Memory B cell (primary cell): ENCODE data around the gene UBE2B.
"Not testable (repeated sequence)": the region's sequence is repeated elsewhere in the genome, so short reads cannot be mapped to it uniquely, and the experiment has no call there.

Source experiments
- ATAC-seq: fragments of 150-1000 bp; cut with Tn5 transposase; 2 replicates; pipeline ENCODE4 v1.10.0; 2021; ENCODE audit warnings: low read depth, mild to moderate bottlenecking, moderate library complexity
- DNase-seq, 2 donors: peaks; one replicate each; pipeline ENCODE4 v3.0.0; 2022; ENCODE audit warnings: low spot score in 2 of 2
- H3K27ac Mint-ChIP-seq: one replicate; pipeline ENCODE4 v1.8.0; 2022; ENCODE audit warnings: mild to moderate bottlenecking, moderate library complexity, mixed read lengths
- H3K27me3 Mint-ChIP-seq: one replicate; pipeline ENCODE4 v1.8.0; 2022; ENCODE audit warnings: mixed read lengths
- H3K36me3 Mint-ChIP-seq: one replicate; pipeline ENCODE4 v1.8.0; 2022; ENCODE audit warnings: mild to moderate bottlenecking, mixed read lengths
- H3K4me1 Mint-ChIP-seq: one replicate; pipeline ENCODE4 v1.8.0; 2022; ENCODE audit warnings: mixed read lengths
- H3K4me3 Mint-ChIP-seq: one replicate; pipeline ENCODE4 v1.8.0; 2022; ENCODE audit warnings: mild to moderate bottlenecking, moderate library complexity, mixed read lengths
- H3K9me3 Mint-ChIP-seq: one replicate; pipeline ENCODE4 v1.8.0; 2022; ENCODE audit warnings: mixed read lengths

UBE2B gene

GRCh38 chr5:134411546-134412266, 40.3 kb downstream of the UBE2B start, which contains the start of gene CDKN2AIPNL:
Gene CDKN2AIPNL, minus strand, starts transcription at chr5:134411881. Its CDS starts 27 bp downstream, at chr5:134411854.
- Mint-ChIP-seq H3K9me3 (no peaks in the 10 kb centered on the region), H3K27ac (peak within 1 kb of the TSS; percentile 89), H3K4me1 (peaks cover 22% of the 10 kb centered on the region), H3K4me3 (peak within 1 kb of the TSS; percentile 95), H3K27me3 (no peaks in the 10 kb centered on the region), H3K36me3 (no peaks in the 10 kb centered on the region)
- DNase-seq (peak; percentile 90 to 93), ATAC-seq (peak; percentile 99)

GRCh38 chr5:134413046-134413445, 41.7 kb downstream of the UBE2B start:
- no peaks in the 10 kb centered on the region for H3K9me3 Mint-ChIP-seq
- no peaks in the 10 kb centered on the region for H3K27me3 Mint-ChIP-seq
- no peaks in the 10 kb centered on the region for H3K36me3 Mint-ChIP-seq
- H3K4me3 Mint-ChIP-seq, result no peak overlapping the region
- no peak overlapping the region for H3K27ac Mint-ChIP-seq
- peaks cover 22% of the 10 kb centered on the region for H3K4me1 Mint-ChIP-seq
- ATAC-seq, result no peak
- DNase-seq, result no peak

GRCh38 chr5:134417707-134418106, 46.3 kb downstream of the UBE2B start:
- DNase-seq, result no peak
- H3K27ac Mint-ChIP-seq, result no peak overlapping the region
- peaks cover 2% of the 10 kb centered on the region for H3K36me3 Mint-ChIP-seq
- H3K27me3 Mint-ChIP-seq, result peaks cover 2% of the 10 kb centered on the region
- H3K9me3 Mint-ChIP-seq, result no peaks in the 10 kb centered on the region
- no peak for ATAC-seq
- H3K4me1 Mint-ChIP-seq, result peaks cover 3% of the 10 kb centered on the region
- no peak overlapping the region for H3K4me3 Mint-ChIP-seq

GRCh38 chr5:134418958-134419357, 47.6 kb downstream of the UBE2B start:
- ATAC-seq, result no peak
- Mint-ChIP-seq H3K27ac (no peak overlapping the region), H3K4me1 (peaks cover 3% of the 10 kb centered on the region), H3K27me3 (peaks cover 3% of the 10 kb centered on the region), H3K36me3 (peaks cover 2% of the 10 kb centered on the region), H3K4me3 (no peak overlapping the region), H3K9me3 (no peaks in the 10 kb centered on the region)
- DNase-seq, result no peak

GRCh38 chr5:134420343-134420742, 49.0 kb downstream of the UBE2B start:
- ATAC-seq (no peak), DNase-seq (no peak)
- Mint-ChIP-seq H3K27me3 (peaks cover 3% of the 10 kb centered on the region), H3K27ac (no peak overlapping the region), H3K4me3 (no peak overlapping the region), H3K9me3 (no peaks in the 10 kb centered on the region), H3K36me3 (peaks cover 2% of the 10 kb centered on the region), H3K4me1 (peaks cover 3% of the 10 kb centered on the region)

GRCh38 chr5:134421038-134421437, 49.7 kb downstream of the UBE2B start:
- ATAC-seq, H3K27ac Mint-ChIP-seq, H3K27me3 Mint-ChIP-seq, DNase-seq, H3K4me1 Mint-ChIP-seq, H3K36me3 Mint-ChIP-seq, H3K9me3 Mint-ChIP-seq, H3K4me3 Mint-ChIP-seq: not testable (repeated sequence)

GRCh38 chr5:134422791-134423365, 51.5 kb downstream of the UBE2B start:
- Mint-ChIP-seq H3K27ac (no peak overlapping the region), H3K9me3 (no peaks in the 10 kb centered on the region), H3K36me3 (peaks cover 2% of the 10 kb centered on the region), H3K4me3 (no peak overlapping the region), H3K4me1 (peaks cover 3% of the 10 kb centered on the region), H3K27me3 (peaks cover 3% of the 10 kb centered on the region)
- DNase-seq (no peak), ATAC-seq (no peak)

- Mint-ChIP-seq H3K4me1 (peaks cover 3% of the 10 kb centered on the region), H3K9me3 (no peaks in the 10 kb centered on the region), H3K36me3 (peaks cover 2% of the 10 kb centered on the region), H3K4me3 (no peak overlapping the region), H3K27ac (no peak overlapping the region), H3K27me3 (peaks cover 3% of the 10 kb centered on the region)
- DNase-seq, result no peak
- no peak for ATAC-seq
Measured at GRCh38 chr5:134423376-134423775, 52.0 kb downstream of the UBE2B start.

GRCh38 chr5:134426361-134426760, 55.0 kb downstream of the UBE2B start:
- Mint-ChIP-seq H3K27me3 (peaks cover 3% of the 10 kb centered on the region), H3K4me3 (no peak overlapping the region), H3K4me1 (peaks cover 3% of the 10 kb centered on the region), H3K27ac (no peak overlapping the region), H3K36me3 (peaks cover 2% of the 10 kb centered on the region), H3K9me3 (no peaks in the 10 kb centered on the region)
- DNase-seq (no peak), ATAC-seq (no peak)

GRCh38 chr5:134427540-134428041, 56.2 kb downstream of the UBE2B start:
- DNase-seq (no peak), ATAC-seq (no peak)
- Mint-ChIP-seq H3K27me3 (peaks cover 1% of the 10 kb centered on the region), H3K4me3 (no peak overlapping the region), H3K9me3 (no peaks in the 10 kb centered on the region), H3K27ac (no peak overlapping the region), H3K36me3 (no peaks in the 10 kb centered on the region), H3K4me1 (no peaks in the 10 kb centered on the region)

- H3K4me1 Mint-ChIP-seq, result no peaks in the 10 kb centered on the region
- ATAC-seq, result no peak
- no peaks in the 10 kb centered on the region for H3K36me3 Mint-ChIP-seq
- no peaks in the 10 kb centered on the region for H3K27me3 Mint-ChIP-seq
- no peak overlapping the region for H3K27ac Mint-ChIP-seq
- no peak for DNase-seq
- H3K4me3 Mint-ChIP-seq, result no peak overlapping the region
- H3K9me3 Mint-ChIP-seq, result no peaks in the 10 kb centered on the region
Measured at GRCh38 chr5:134430001-134430569, 58.7 kb downstream of the UBE2B start.

- H3K4me1 Mint-ChIP-seq, result peaks cover 10% of the 10 kb centered on the region
- no peak overlapping the region for H3K27ac Mint-ChIP-seq
- no peaks in the 10 kb centered on the region for H3K9me3 Mint-ChIP-seq
- H3K27me3 Mint-ChIP-seq, result no peaks in the 10 kb centered on the region
- no peak for DNase-seq
- ATAC-seq, result no peak
- H3K36me3 Mint-ChIP-seq, result no peaks in the 10 kb centered on the region
- no peak overlapping the region for H3K4me3 Mint-ChIP-seq
Measured at GRCh38 chr5:134432174-134432573, 60.8 kb downstream of the UBE2B start.

- Mint-ChIP-seq H3K9me3 (no peaks in the 10 kb centered on the region), H3K4me1 (peaks cover 11% of the 10 kb centered on the region), H3K36me3 (no peaks in the 10 kb centered on the region), H3K27me3 (no peaks in the 10 kb centered on the region), H3K27ac (peak overlapping the region; percentile 84), H3K4me3 (no peak overlapping the region)
- DNase-seq (no peak), ATAC-seq (no peak)
Measured at GRCh38 chr5:134432677-134433359, 61.4 kb downstream of the UBE2B start.

- ATAC-seq (no peak), DNase-seq (no peak)
- no peak overlapping the region for H3K4me3 Mint-ChIP-seq
- H3K36me3 Mint-ChIP-seq, result no peaks in the 10 kb centered on the region
- H3K4me1 Mint-ChIP-seq, result peaks cover 15% of the 10 kb centered on the region
- no peaks in the 10 kb centered on the region for H3K27me3 Mint-ChIP-seq
- H3K9me3 Mint-ChIP-seq, result no peaks in the 10 kb centered on the region
- peak overlapping the region; percentile 92 for H3K27ac Mint-ChIP-seq
Measured at GRCh38 chr5:134435560-134435959, 64.2 kb downstream of the UBE2B start.
